Esophagus (tissue), 2 donors: ENCODE results near the gene SLC25A13. TPM values are rescaled to one million over a fixed set of nuclear protein-coding genes. Genes with fewer than 3 reads are reported as not detected.
"Not testable (repeated sequence)": the region's sequence is repeated elsewhere in the genome, so short reads cannot be mapped to it uniquely, and the experiment has no call there.

ENCODE experiments used
- H3K27ac ChIP-seq, 2 donors: one replicate each; pipeline ENCODE4 v1.5.1; 2013; ENCODE audit warnings: low read depth in 2 of 2, mild to moderate bottlenecking in 2 of 2, inconsistent platforms in 1 of 2, low read length in 1 of 2, moderate library complexity in 1 of 2
- H3K27me3 ChIP-seq, 2 donors: one replicate each; pipeline ENCODE4 v1.6.1; 2013; ENCODE audit warnings: low read length in 2 of 2, control low read depth in 1 of 2, mild to moderate bottlenecking in 1 of 2; ENCODE audit not compliant: insufficient read depth in 2 of 2, control insufficient read depth in 1 of 2
- H3K36me3 ChIP-seq, 2 donors: one replicate each; pipeline ENCODE4 v1.6.1; 2013; ENCODE audit warnings: low read length in 1 of 2; ENCODE audit not compliant: control insufficient read depth in 2 of 2, insufficient read depth in 2 of 2
- H3K4me1 ChIP-seq, 2 donors: one replicate each; pipeline ENCODE4 v1.6.1; 2013; ENCODE audit warnings: low read length in 1 of 2; ENCODE audit not compliant: control insufficient read depth in 2 of 2, insufficient read depth in 2 of 2
- H3K4me3 ChIP-seq, 2 donors: one replicate each; pipeline ENCODE4 v1.5.1; 2013; ENCODE audit warnings: low read length in 2 of 2, mild to moderate bottlenecking in 2 of 2, low read depth in 1 of 2, moderate library complexity in 1 of 2
- H3K9me3 ChIP-seq, 2 donors: one replicate each; pipeline ENCODE4 v1.6.1; 2013; ENCODE audit warnings: mild to moderate bottlenecking in 2 of 2, low read depth in 1 of 2, low read length in 1 of 2, moderate library complexity in 1 of 2; ENCODE audit not compliant: control insufficient read depth in 2 of 2, insufficient read depth in 1 of 2
- WGBS, 2 donors: extraction: QIAGEN DNeasy Blood & Tissue Kit; methylation state at CpG; one replicate each; pipeline ENCODE4 v1.1.7; 2013; 5-methylcytosine and 5-hydroxymethylcytosine counted together
- polyA plus RNA-seq, 2 donors: library from polyadenylated mRNA; stranded (reverse); fragments of 200-250 nt; gene quantifications; one replicate each; pipeline ENCODE4 v1.2.3, GENCODE V29; 2013
- donor health status: healthy with polysubstance abuse.
- donor health status: Bipolar disorder and iron deficiency.

SLC25A13 gene
- polyA plus RNA-seq: 1 to 10 TPM; 4.8 to 10.0 TPM

GRCh38 chr7:96321658-96322372 lies at the start of gene SLC25A13:
Gene SLC25A13 (minus strand): TSS chr7:96322098. CDS start chr7:96321956, 142 bp downstream.
- Histone ChIP-seq H3K4me3 (peak within 1 kb of the TSS; percentile 76 to 92), H3K27ac (peak within 1 kb of the TSS; percentile 94 to 97), H3K4me1 (no peaks in the 10 kb centered on the region), H3K36me3 (no peaks in the 10 kb centered on the region), H3K27me3 (no peaks in the 10 kb centered on the region), H3K9me3 (no peaks in the 10 kb centered on the region)
- 0 to 1% methylated on average over 66 of the region's 66 CpGs for WGBS, 2 donors

GRCh38 chr7:96365916-96366315 lies 44.0 kb upstream of the SLC25A13 start:
- not testable (repeated sequence) for H3K36me3 ChIP-seq, H3K9me3 ChIP-seq, H3K4me3 ChIP-seq, H3K27me3 ChIP-seq, H3K4me1 ChIP-seq, H3K27ac ChIP-seq
- 94 to 99% methylated on average over 1 to 2 of the region's 2 CpGs for WGBS, 2 donors

- 85 to 89% methylated on average over 7 of the region's 7 CpGs for WGBS, 2 donors
- Histone ChIP-seq H3K27ac (no peak overlapping the region), H3K9me3 (peaks cover 0 to 3% of the 10 kb centered on the region in 2 donors), H3K4me1 (no peaks in the 10 kb centered on the region), H3K36me3 (no peaks in the 10 kb centered on the region), H3K27me3 (no peaks in the 10 kb centered on the region), H3K4me3 (no peak overlapping the region)
These were observed 39.4 kb upstream of the SLC25A13 start for GRCh38 chr7:96361116-96361857.

- Histone ChIP-seq H3K27ac (no peak overlapping the region), H3K27me3 (no peaks in the 10 kb centered on the region), H3K4me1 (no peaks in the 10 kb centered on the region), H3K9me3 (peaks cover 0 to 3% of the 10 kb centered on the region in 2 donors), H3K36me3 (no peaks in the 10 kb centered on the region), H3K4me3 (no peak overlapping the region)
- WGBS, 2 donors: 68 to 84% methylated on average over 2 of the region's 2 CpGs
These were observed 38.0 kb upstream of the SLC25A13 start for GRCh38 chr7:96359876-96360275.

- not testable (repeated sequence) for H3K4me3 ChIP-seq, H3K4me1 ChIP-seq, H3K36me3 ChIP-seq, H3K27me3 ChIP-seq, H3K9me3 ChIP-seq, H3K27ac ChIP-seq
- WGBS, 2 donors: 95 to 96% methylated on average over 24 to 25 of the region's 25 CpGs
These were observed 36.5 kb upstream of the SLC25A13 start for GRCh38 chr7:96358236-96358971.

- no peaks in the 10 kb centered on the region for H3K36me3 ChIP-seq
- no peaks in the 10 kb centered on the region for H3K27me3 ChIP-seq
- H3K4me3 ChIP-seq: no peak overlapping the region
- WGBS, 2 donors: 26 to 57% methylated on average over 2 of the region's 2 CpGs
- H3K9me3 ChIP-seq: peaks cover 0 to 2% of the 10 kb centered on the region in 2 donors
- H3K4me1 ChIP-seq: no peaks in the 10 kb centered on the region
- H3K27ac ChIP-seq: no peak overlapping the region
These were observed 34.1 kb upstream of the SLC25A13 start for GRCh38 chr7:96355990-96356506.

GRCh38 chr7:96354881-96355280 lies 33.0 kb upstream of the SLC25A13 start:
- H3K36me3 ChIP-seq: no peaks in the 10 kb centered on the region
- H3K4me1 ChIP-seq: no peaks in the 10 kb centered on the region
- 48 to 82% methylated on average over 3 of the region's 3 CpGs for WGBS, 2 donors
- H3K9me3 ChIP-seq: no peaks in the 10 kb centered on the region
- no peak overlapping the region for H3K4me3 ChIP-seq
- H3K27me3 ChIP-seq: no peaks in the 10 kb centered on the region
- H3K27ac ChIP-seq: no peak overlapping the region

- H3K27me3 ChIP-seq: no peaks in the 10 kb centered on the region
- WGBS, 2 donors: 61 to 64% methylated on average over 3 of the region's 3 CpGs
- H3K27ac ChIP-seq: no peak overlapping the region
These were observed 27.7 kb upstream of the SLC25A13 start for GRCh38 chr7:96349572-96349971.

GRCh38 chr7:96347471-96347870 lies 25.6 kb upstream of the SLC25A13 start:
- Histone ChIP-seq H3K9me3 (no peaks in the 10 kb centered on the region), H3K27ac (no peak overlapping the region), H3K4me1 (no peaks in the 10 kb centered on the region), H3K4me3 (no peak overlapping the region), H3K27me3 (no peaks in the 10 kb centered on the region), H3K36me3 (no peaks in the 10 kb centered on the region)
- WGBS, 2 donors: 87 to 90% methylated on average over 2 of the region's 2 CpGs

More at GRCh38 chr7:96349572-96349971, 27.7 kb upstream of the SLC25A13 start:
- Histone ChIP-seq H3K4me3 (no peak overlapping the region), H3K9me3 (no peaks in the 10 kb centered on the region), H3K4me1 (no peaks in the 10 kb centered on the region), H3K36me3 (no peaks in the 10 kb centered on the region)
